ENCODE results near the gene ZNF302.

DNA sequence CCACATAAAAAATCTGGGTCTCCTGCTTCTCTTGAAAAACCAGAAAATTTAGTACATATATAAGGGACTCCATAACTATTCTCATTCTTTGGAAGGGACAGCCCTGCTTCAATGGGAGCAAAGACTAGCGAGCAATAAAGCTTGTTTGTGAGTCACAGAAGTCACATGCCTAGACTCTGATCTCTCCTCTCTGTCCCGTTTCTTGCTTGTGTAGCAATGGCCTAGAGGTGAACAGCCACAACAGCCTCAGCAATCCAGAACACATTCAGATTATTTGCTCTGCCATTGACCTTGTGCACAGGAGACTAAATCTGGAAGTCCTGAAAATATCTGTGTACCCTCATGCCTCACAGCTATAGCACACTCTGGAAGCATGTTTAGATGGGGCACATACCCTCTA lies 43.7 kb upstream of the ZNF302 start:
- TF ChIP-seq, protein P1, sequence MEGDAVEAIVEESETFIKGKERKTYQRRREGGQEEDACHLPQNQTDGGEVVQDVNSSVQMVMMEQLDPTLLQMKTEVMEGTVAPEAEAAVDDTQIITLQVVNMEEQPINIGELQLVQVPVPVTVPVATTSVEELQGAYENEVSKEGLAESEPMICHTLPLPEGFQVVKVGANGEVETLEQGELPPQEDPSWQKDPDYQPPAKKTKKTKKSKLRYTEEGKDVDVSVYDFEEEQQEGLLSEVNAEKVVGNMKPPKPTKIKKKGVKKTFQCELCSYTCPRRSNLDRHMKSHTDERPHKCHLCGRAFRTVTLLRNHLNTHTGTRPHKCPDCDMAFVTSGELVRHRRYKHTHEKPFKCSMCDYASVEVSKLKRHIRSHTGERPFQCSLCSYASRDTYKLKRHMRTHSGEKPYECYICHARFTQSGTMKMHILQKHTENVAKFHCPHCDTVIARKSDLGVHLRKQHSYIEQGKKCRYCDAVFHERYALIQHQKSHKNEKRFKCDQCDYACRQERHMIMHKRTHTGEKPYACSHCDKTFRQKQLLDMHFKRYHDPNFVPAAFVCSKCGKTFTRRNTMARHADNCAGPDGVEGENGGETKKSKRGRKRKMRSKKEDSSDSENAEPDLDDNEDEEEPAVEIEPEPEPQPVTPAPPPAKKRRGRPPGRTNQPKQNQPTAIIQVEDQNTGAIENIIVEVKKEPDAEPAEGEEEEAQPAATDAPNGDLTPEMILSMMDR (IDR thresholded peaks at IDR 0.05): no peak
- no peak for TF ChIP-seq POLR2A (IDR thresholded peaks at IDR 0.05)
